ENCODE measurements around the gene BTF3L4. TPM values are rescaled to one million over a fixed set of nuclear protein-coding genes. Genes with fewer than 3 reads are reported as not detected.
"Not testable (repeated sequence)": the region's sequence is repeated elsewhere in the genome, so short reads cannot be mapped to it uniquely, and the experiment has no call there.

Gene BTF3L4
- polyA plus RNA-seq, 6 donors from 2014 or later = 81.5 to 99.9 (median 88.9) TPM

GRCh38 chr1:52059888-52060287 lies 3.8 kb downstream of the BTF3L4 start:
- H3K36me3 Mint-ChIP-seq = peaks cover 7 to 16% of the 10 kb centered on the region in 2 donors
- H3K4me3 Mint-ChIP-seq = peak overlapping the region in 1 of 8 donors; percentile 1
- H3K4me1 Mint-ChIP-seq = peaks cover 24 to 39% (median 39%) of the 10 kb centered on the region in 3 donors
- no peaks in the 10 kb centered on the region for H3K27me3 Mint-ChIP-seq
- ATAC-seq (ENCODE audit: low read depth in 2 of 2) (no peak), DNase-seq (no peak)
- no peak overlapping the region for H3K27ac Mint-ChIP-seq
- no peaks in the 10 kb centered on the region for H3K9me3 Mint-ChIP-seq

GRCh38 chr1:52060822-52061221 lies 4.7 kb downstream of the BTF3L4 start:
- peaks cover 23 to 38% (median 36%) of the 10 kb centered on the region in 3 donors for H3K4me1 Mint-ChIP-seq
- peak overlapping the region in 1 of 8 donors; percentile 33 for H3K4me3 Mint-ChIP-seq
- no peak overlapping the region for H3K27ac Mint-ChIP-seq
- ATAC-seq (ENCODE audit: low read depth in 2 of 2) (no peak), DNase-seq (no peak)
- H3K27me3 Mint-ChIP-seq = no peaks in the 10 kb centered on the region
- H3K36me3 Mint-ChIP-seq = peaks cover 7 to 16% of the 10 kb centered on the region in 2 donors
- no peaks in the 10 kb centered on the region for H3K9me3 Mint-ChIP-seq

- Mint-ChIP-seq H3K27me3 (no peaks in the 10 kb centered on the region), H3K9me3 (no peaks in the 10 kb centered on the region), H3K4me1 (peaks cover 16 to 24% (median 22%) of the 10 kb centered on the region in 3 donors), H3K36me3 (peaks cover 11 to 12% of the 10 kb centered on the region in 2 donors), H3K27ac (peak overlapping the region in 1 of 6 donors; percentile 46), H3K4me3 (no peak overlapping the region)
- ATAC-seq (ENCODE audit: low read depth in 2 of 2) (no peak), DNase-seq (no peak)
Measured at GRCh38 chr1:52063192-52063591, 7.1 kb downstream of the BTF3L4 start.

- H3K27ac Mint-ChIP-seq = no peak overlapping the region
- peaks cover 22 to 41% (median 23%) of the 10 kb centered on the region in 3 donors for H3K4me1 Mint-ChIP-seq
- no peaks in the 10 kb centered on the region for H3K27me3 Mint-ChIP-seq
- ATAC-seq (ENCODE audit: low read depth in 2 of 2) = no peak
- peaks cover 0 to 16% of the 10 kb centered on the region in 2 donors for H3K36me3 Mint-ChIP-seq
- no peak for DNase-seq
- no peak overlapping the region for H3K4me3 Mint-ChIP-seq
- H3K9me3 Mint-ChIP-seq = no peaks in the 10 kb centered on the region
Measured at GRCh38 chr1:52070704-52071103, 14.6 kb downstream of the BTF3L4 start.

- Mint-ChIP-seq H3K27ac (no peak overlapping the region), H3K27me3 (no peaks in the 10 kb centered on the region), H3K9me3 (no peaks in the 10 kb centered on the region), H3K36me3 (peaks cover 0 to 16% of the 10 kb centered on the region in 2 donors), H3K4me3 (no peak overlapping the region), H3K4me1 (peaks cover 20 to 41% (median 23%) of the 10 kb centered on the region in 3 donors)
- ATAC-seq (ENCODE audit: low read depth in 2 of 2) = no peak
- DNase-seq = no peak
Measured at GRCh38 chr1:52072291-52072690, 16.2 kb downstream of the BTF3L4 start.

GRCh38 chr1:52077277-52077676 lies 21.2 kb downstream of the BTF3L4 start:
- peaks cover 0 to 12% of the 10 kb centered on the region in 2 donors for H3K36me3 Mint-ChIP-seq
- H3K27me3 Mint-ChIP-seq; H3K27ac Mint-ChIP-seq; H3K4me3 Mint-ChIP-seq; ATAC-seq (ENCODE audit: low read depth in 2 of 2); H3K9me3 Mint-ChIP-seq; DNase-seq: not testable (repeated sequence)
- peaks cover 6 to 12% (median 7%) of the 10 kb centered on the region in 3 donors for H3K4me1 Mint-ChIP-seq

GRCh38 chr1:52080014-52080415 lies 23.9 kb downstream of the BTF3L4 start:
- H3K27me3 Mint-ChIP-seq = no peaks in the 10 kb centered on the region
- no peak overlapping the region for H3K27ac Mint-ChIP-seq
- no peaks in the 10 kb centered on the region for H3K9me3 Mint-ChIP-seq
- peaks cover 5 to 7% (median 6%) of the 10 kb centered on the region in 3 donors for H3K4me1 Mint-ChIP-seq
- ATAC-seq (ENCODE audit: low read depth in 2 of 2) (no peak), DNase-seq (no peak)
- peaks cover 0 to 9% of the 10 kb centered on the region in 2 donors for H3K36me3 Mint-ChIP-seq
- H3K4me3 Mint-ChIP-seq = peak overlapping the region in 1 of 8 donors; percentile 81

- ATAC-seq (ENCODE audit: low read depth in 2 of 2); H3K9me3 Mint-ChIP-seq; DNase-seq; H3K27me3 Mint-ChIP-seq; H3K27ac Mint-ChIP-seq; H3K4me3 Mint-ChIP-seq; H3K4me1 Mint-ChIP-seq: not testable (repeated sequence)
- H3K36me3 Mint-ChIP-seq = peaks cover 16 to 41% of the 10 kb centered on the region in 2 donors
Measured at GRCh38 chr1:52087892-52088291, 31.8 kb downstream of the BTF3L4 start.

GRCh38 chr1:52094300-52094699 lies 38.2 kb downstream of the BTF3L4 start:
- H3K9me3 Mint-ChIP-seq; H3K4me1 Mint-ChIP-seq; ATAC-seq (ENCODE audit: low read depth in 2 of 2); DNase-seq; H3K27me3 Mint-ChIP-seq; H3K4me3 Mint-ChIP-seq: not testable (repeated sequence)
- peaks cover 3 to 15% of the 10 kb centered on the region in 2 donors for H3K36me3 Mint-ChIP-seq
- peak overlapping the region in 2 of 6 donors; percentile 72 to 82 for H3K27ac Mint-ChIP-seq

GRCh38 chr1:52096216-52096615 lies 40.1 kb downstream of the BTF3L4 start:
- H3K4me3 Mint-ChIP-seq = peak overlapping the region in 2 of 8 donors; percentile 2 to 47
- H3K27me3 Mint-ChIP-seq = no peaks in the 10 kb centered on the region
- H3K27ac Mint-ChIP-seq = peak overlapping the region in 1 of 6 donors; percentile 90
- no peaks in the 10 kb centered on the region for H3K9me3 Mint-ChIP-seq
- peaks cover 0 to 3% of the 10 kb centered on the region in 2 donors for H3K36me3 Mint-ChIP-seq
- no peaks in the 10 kb centered on the region for H3K4me1 Mint-ChIP-seq
- DNase-seq (no peak), ATAC-seq (ENCODE audit: low read depth in 2 of 2) (no peak)

GRCh38 chr1:52098139-52098871 lies 42.2 kb downstream of the BTF3L4 start:
- DNase-seq = no peak
- Mint-ChIP-seq H3K27ac (peak overlapping the region in 1 of 6 donors; percentile 2), H3K9me3 (no peaks in the 10 kb centered on the region), H3K4me3 (no peak overlapping the region), H3K36me3 (no peaks in the 10 kb centered on the region), H3K27me3 (no peaks in the 10 kb centered on the region), H3K4me1 (no peaks in the 10 kb centered on the region)
- no peak for ATAC-seq (ENCODE audit: low read depth in 2 of 2)

GRCh38 chr1:52102336-52103013 lies 46.4 kb downstream of the BTF3L4 start:
- DNase-seq (no peak), ATAC-seq (ENCODE audit: low read depth in 2 of 2) (no peak)
- no peak overlapping the region for H3K27ac Mint-ChIP-seq
- no peaks in the 10 kb centered on the region for H3K9me3 Mint-ChIP-seq
- H3K27me3 Mint-ChIP-seq = no peaks in the 10 kb centered on the region
- no peaks in the 10 kb centered on the region for H3K36me3 Mint-ChIP-seq
- H3K4me3 Mint-ChIP-seq = no peak overlapping the region
- no peaks in the 10 kb centered on the region for H3K4me1 Mint-ChIP-seq

GRCh38 chr1:52111492-52111891 lies 55.4 kb downstream of the BTF3L4 start:
- H3K9me3 Mint-ChIP-seq = no peaks in the 10 kb centered on the region
- ATAC-seq (ENCODE audit: low read depth in 2 of 2) = no peak
- no peak overlapping the region for H3K4me3 Mint-ChIP-seq
- H3K27ac Mint-ChIP-seq = no peak overlapping the region
- no peaks in the 10 kb centered on the region for H3K27me3 Mint-ChIP-seq
- DNase-seq = no peak
- no peaks in the 10 kb centered on the region for H3K36me3 Mint-ChIP-seq
- H3K4me1 Mint-ChIP-seq = peaks cover 0 to 3% (median 0%) of the 10 kb centered on the region in 3 donors

- DNase-seq (no peak), ATAC-seq (ENCODE audit: low read depth in 2 of 2) (no peak)
- Mint-ChIP-seq H3K27ac (peak overlapping the region in 2 of 6 donors; percentile 76 to 77), H3K9me3 (no peaks in the 10 kb centered on the region), H3K27me3 (no peaks in the 10 kb centered on the region), H3K4me3 (no peak overlapping the region), H3K4me1 (peaks cover 0 to 3% (median 0%) of the 10 kb centered on the region in 3 donors), H3K36me3 (no peaks in the 10 kb centered on the region)
Measured at GRCh38 chr1:52112489-52112888, 56.4 kb downstream of the BTF3L4 start.

Data from naive B cell (primary cell).